Skeletal muscle tissue (tissue), 4 donors: ENCODE data around the gene TNFRSF13B. TPM values are rescaled to one million over a fixed set of nuclear protein-coding genes. Genes with fewer than 3 reads are reported as not detected.

ENCODE experiments used
- H3K27ac ChIP-seq: one replicate; pipeline ENCODE4 v1.7.0; 2013; ENCODE audit warnings: mild to moderate bottlenecking, low read depth, low read length, inconsistent platforms
- H3K27me3 ChIP-seq, 3 donors: one replicate each; pipeline ENCODE4 v1.7.0; 2013; ENCODE audit warnings: low read length in 3 of 3; ENCODE audit not compliant: control insufficient read depth in 3 of 3, insufficient read depth in 3 of 3
- H3K36me3 ChIP-seq, 3 donors: one replicate each; pipeline ENCODE4 v1.7.0; 2013; ENCODE audit warnings: low read length in 3 of 3; ENCODE audit not compliant: control insufficient read depth in 3 of 3, insufficient read depth in 3 of 3
- H3K4me1 ChIP-seq, 3 donors: one replicate each; pipeline ENCODE4 v1.7.0; 2013; ENCODE audit warnings: low read length in 3 of 3, mild to moderate bottlenecking in 3 of 3; ENCODE audit not compliant: control insufficient read depth in 3 of 3, insufficient read depth in 3 of 3
- H3K4me3 ChIP-seq, 3 donors: one replicate each; pipeline ENCODE4 v1.7.0; 2013; ENCODE audit warnings: low read length in 3 of 3
- H3K9ac ChIP-seq, 3 donors: one replicate each; pipeline ENCODE4 v1.7.0; 2013; ENCODE audit warnings: low read length in 3 of 3, mild to moderate bottlenecking in 3 of 3, moderate library complexity in 2 of 3, low read depth in 1 of 3
- H3K9me3 ChIP-seq, 3 donors: one replicate each; pipeline ENCODE4 v1.7.0; 2013; ENCODE audit warnings: low read length in 3 of 3; ENCODE audit not compliant: control insufficient read depth in 3 of 3
- total RNA-seq: library from RNA; depleted of rRNA; stranded (reverse); fragments of >200 nt; gene quantifications from one replicate; pipeline ENCODE4 v1.2.3, GENCODE V29; 2014
- donor health status: Osteomylitis.

The TNFRSF13B gene
- total RNA-seq, 1 donor from 2014 or later, result not detected

DNA sequence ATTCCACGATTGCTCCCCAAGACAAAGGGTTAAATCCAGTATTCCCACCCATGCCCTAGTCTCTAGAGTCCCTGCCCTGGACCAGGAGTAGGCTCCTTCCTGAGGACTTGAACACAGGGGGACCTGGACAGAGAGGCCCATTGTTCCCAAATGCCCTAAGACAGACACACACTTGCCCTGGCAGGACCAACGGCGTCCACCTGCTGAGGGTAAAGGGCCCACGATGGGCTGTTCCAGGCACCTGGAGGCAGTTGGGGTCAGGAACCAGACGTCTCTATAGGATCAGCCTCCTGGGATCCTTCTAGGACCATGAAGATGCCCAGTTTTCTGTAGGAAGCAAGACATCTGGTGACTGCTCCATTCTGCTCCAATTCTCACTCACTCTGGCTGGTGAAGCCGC, 39.3 kb downstream of the TNFRSF13B start:
- Histone ChIP-seq H3K9me3 (no peaks in the 10 kb centered on the region), H3K4me1 (peaks cover 9 to 19% (median 9%) of the 10 kb centered on the region in 3 donors), H3K4me3 (no peak overlapping the region), H3K36me3 (no peaks in the 10 kb centered on the region), H3K27ac (no peak overlapping the region), H3K27me3 (peaks cover 0 to 6% (median 0%) of the 10 kb centered on the region in 3 donors), H3K9ac (no peak overlapping the region)

DNA sequence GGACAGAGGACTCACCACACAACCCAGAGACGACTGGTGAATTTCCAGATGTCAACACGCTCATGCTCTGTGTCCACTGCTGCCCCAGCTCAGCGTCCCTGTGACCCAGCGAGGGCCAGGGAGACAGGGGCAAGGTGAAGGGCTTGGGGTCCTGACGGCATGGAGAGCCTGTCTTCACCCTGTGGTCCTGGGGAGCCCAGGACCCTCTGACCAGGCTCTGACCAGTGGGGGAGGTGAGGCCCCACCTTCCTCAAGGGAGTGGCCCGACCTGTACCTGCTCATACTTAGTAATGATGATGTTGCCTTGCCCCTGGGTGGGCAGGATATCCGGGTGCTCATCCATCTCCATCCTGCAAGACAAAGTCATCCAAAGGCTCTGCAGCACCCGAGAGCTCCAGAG, 39.8 kb downstream of the TNFRSF13B start:
- Histone ChIP-seq H3K4me3 (no peak overlapping the region), H3K9me3 (no peaks in the 10 kb centered on the region), H3K27ac (no peak overlapping the region), H3K4me1 (peaks cover 9 to 19% (median 9%) of the 10 kb centered on the region in 3 donors), H3K36me3 (no peaks in the 10 kb centered on the region), H3K9ac (no peak overlapping the region), H3K27me3 (peaks cover 0 to 4% (median 0%) of the 10 kb centered on the region in 3 donors)

DNA sequence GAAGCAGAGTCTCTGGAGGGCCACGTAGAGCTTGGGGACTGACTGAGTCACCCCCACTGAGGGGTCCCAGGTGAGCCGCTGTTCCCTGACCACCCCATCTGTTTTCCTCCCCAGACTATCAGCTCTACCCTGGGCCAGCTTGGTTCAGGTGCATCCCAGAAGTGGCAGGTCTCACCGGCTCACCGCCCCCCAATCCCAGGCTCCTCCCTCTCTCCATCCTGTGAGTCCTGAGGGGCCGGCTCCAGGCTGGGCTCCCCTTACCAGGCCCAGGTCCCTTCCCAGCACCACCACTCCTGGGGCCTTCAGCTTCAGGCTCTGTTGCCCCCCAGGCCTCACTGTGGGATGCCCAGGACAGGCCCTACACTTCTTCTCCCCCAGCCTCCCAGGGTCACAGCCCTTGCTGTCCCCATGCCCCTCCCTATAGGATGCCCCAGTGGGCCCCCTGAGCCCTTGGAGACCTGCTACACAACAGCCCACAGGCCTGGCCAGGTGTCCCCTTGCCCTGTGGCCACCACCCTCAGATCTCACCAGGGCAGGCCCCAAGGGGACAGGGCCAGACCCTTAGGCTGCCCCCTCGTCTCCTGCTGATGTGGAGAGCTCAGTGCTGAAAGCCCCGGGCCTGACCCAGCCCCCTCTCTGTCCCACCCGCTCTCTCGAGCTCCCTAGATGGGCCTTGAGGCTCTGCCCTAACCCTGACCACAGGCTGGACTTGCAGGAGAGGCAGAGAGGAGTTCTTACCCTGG, 40.4 kb downstream of the TNFRSF13B start:
- no peak overlapping the region for H3K9ac ChIP-seq

GRCh38 chr17:16930571-16931317, 41.2 kb downstream of the TNFRSF13B start:
- no peak overlapping the region for H3K4me3 ChIP-seq
- H3K27ac ChIP-seq, result no peak overlapping the region
- peaks cover 0 to 4% (median 0%) of the 10 kb centered on the region in 3 donors for H3K27me3 ChIP-seq
- no peaks in the 10 kb centered on the region for H3K36me3 ChIP-seq
- no peak overlapping the region for H3K9ac ChIP-seq
- peaks cover 9 to 19% (median 9%) of the 10 kb centered on the region in 3 donors for H3K4me1 ChIP-seq
- H3K9me3 ChIP-seq, result no peaks in the 10 kb centered on the region

More for the DNA sequence above, 40.4 kb downstream of the TNFRSF13B start:
- Histone ChIP-seq H3K4me1 (peaks cover 9 to 19% (median 9%) of the 10 kb centered on the region in 3 donors), H3K9me3 (no peaks in the 10 kb centered on the region), H3K27me3 (peaks cover 0 to 4% (median 0%) of the 10 kb centered on the region in 3 donors), H3K36me3 (no peaks in the 10 kb centered on the region), H3K27ac (no peak overlapping the region), H3K4me3 (no peak overlapping the region)

- Histone ChIP-seq H3K27ac (no peak overlapping the region), H3K4me3 (no peak overlapping the region), H3K36me3 (no peaks in the 10 kb centered on the region), H3K9ac (no peak overlapping the region), H3K9me3 (no peaks in the 10 kb centered on the region), H3K27me3 (peaks cover 0 to 4% (median 0%) of the 10 kb centered on the region in 3 donors), H3K4me1 (peaks cover 9 to 19% (median 9%) of the 10 kb centered on the region in 3 donors)
Measured at GRCh38 chr17:16929757-16930520, 42.0 kb downstream of the TNFRSF13B start.

GRCh38 chr17:16929035-16929680, 42.8 kb downstream of the TNFRSF13B start:
- peaks cover 0 to 4% (median 0%) of the 10 kb centered on the region in 3 donors for H3K27me3 ChIP-seq
- H3K9me3 ChIP-seq, result no peaks in the 10 kb centered on the region
- peaks cover 9 to 17% (median 9%) of the 10 kb centered on the region in 3 donors for H3K4me1 ChIP-seq

GRCh38 chr17:16928406-16929034, 43.4 kb downstream of the TNFRSF13B start:
- Histone ChIP-seq H3K9ac (no peak overlapping the region), H3K27me3 (peaks cover 0 to 4% (median 0%) of the 10 kb centered on the region in 3 donors), H3K9me3 (no peaks in the 10 kb centered on the region), H3K27ac (no peak overlapping the region), H3K4me1 (peaks cover 4 to 11% (median 6%) of the 10 kb centered on the region in 3 donors), H3K36me3 (no peaks in the 10 kb centered on the region), H3K4me3 (no peak overlapping the region)

More at GRCh38 chr17:16929035-16929680, 42.8 kb downstream of the TNFRSF13B start:
- Histone ChIP-seq H3K27ac (no peak overlapping the region), H3K9ac (no peak overlapping the region), H3K36me3 (no peaks in the 10 kb centered on the region), H3K4me3 (no peak overlapping the region)

GRCh38 chr17:16927641-16928321, 44.1 kb downstream of the TNFRSF13B start:
- Histone ChIP-seq H3K9ac (no peak overlapping the region), H3K4me3 (no peak overlapping the region), H3K36me3 (no peaks in the 10 kb centered on the region), H3K9me3 (no peaks in the 10 kb centered on the region), H3K27me3 (peaks cover 0 to 4% (median 0%) of the 10 kb centered on the region in 3 donors), H3K27ac (no peak overlapping the region), H3K4me1 (peaks cover 0 to 5% (median 0%) of the 10 kb centered on the region in 3 donors)
